ENCODE results near the gene SLC44A2.

SLC44A2 gene

GRCh38 chr19:10621966-10622365 lies 3.4 kb upstream of the SLC44A2 start:
- Histone ChIP-seq H3K27ac (ENCODE audit: low read length) (no peak overlapping the region), H2AFZ (ENCODE audit: low read depth, low read length) (no peak overlapping the region), H3K79me2 (ENCODE audit: low read length) (no peaks in the 10 kb centered on the region), H4K20me1 (ENCODE audit: insufficient read depth, low read length) (peaks cover 11% of the 10 kb centered on the region; the same call in 1 of the 2 replicates), H3K9me3 (ENCODE audit: insufficient read depth, low read length) (no peaks in the 10 kb centered on the region), H3K4me1 (ENCODE audit: low read length) (no peaks in the 10 kb centered on the region), H3K9ac (ENCODE audit: low read length) (no peak overlapping the region), H3K27me3 (ENCODE audit: low read depth, low read length) (no peaks in the 10 kb centered on the region), H3K4me3 (ENCODE audit: low read length) (no peak overlapping the region), H3K4me2 (ENCODE audit: low read length) (no peak overlapping the region), H3K36me3 (replicated peaks; ENCODE audit: low read depth, low read length) (no peaks in the 10 kb centered on the region)
- TF ChIP-seq EZH2phosphoT487 (IDR thresholded peaks at IDR 0.05; ENCODE audit: low read depth) (no peak), CTCF (IDR thresholded peaks at IDR 0.05; ENCODE audit: low read depth, low read length) (no peak)

DNA sequence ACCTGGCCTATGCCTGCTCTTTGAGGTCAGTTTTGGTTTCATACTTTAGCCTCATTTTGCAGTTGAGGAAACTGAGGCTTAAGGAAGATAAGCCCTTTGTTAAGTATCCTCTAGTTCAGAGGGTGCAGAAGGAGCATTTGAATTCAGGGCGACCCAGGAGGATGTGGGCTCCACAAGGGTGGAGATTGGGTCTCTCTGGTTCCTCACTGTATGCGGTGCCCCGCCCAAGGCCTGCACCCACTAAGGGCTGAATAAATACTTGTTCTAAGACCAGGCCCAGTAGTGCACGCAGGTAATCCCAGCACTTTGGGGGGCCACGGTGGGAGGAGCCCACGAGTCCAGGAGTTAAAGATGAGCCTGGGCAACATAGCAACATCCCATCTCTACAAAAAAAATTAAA lies 768 bp upstream of the SLC44A2 start:
- H3K4me3 ChIP-seq (ENCODE audit: low read length), result no peak overlapping the region
- no peaks in the 10 kb centered on the region for H3K4me1 ChIP-seq (ENCODE audit: low read length)
- no peaks in the 10 kb centered on the region for H3K27me3 ChIP-seq (ENCODE audit: low read depth, low read length)
- no peak overlapping the region for H3K4me2 ChIP-seq (ENCODE audit: low read length)
- no peaks in the 10 kb centered on the region for H3K79me2 ChIP-seq (ENCODE audit: low read length)
- H2AFZ ChIP-seq (ENCODE audit: low read depth, low read length), result no peak overlapping the region
- TF ChIP-seq EZH2phosphoT487 (IDR thresholded peaks at IDR 0.05; ENCODE audit: low read depth), result no peak
- no peak for TF ChIP-seq CTCF (IDR thresholded peaks at IDR 0.05; ENCODE audit: low read depth, low read length)
- no peaks in the 10 kb centered on the region for H3K9me3 ChIP-seq (ENCODE audit: insufficient read depth, low read length)
- H4K20me1 ChIP-seq (ENCODE audit: insufficient read depth, low read length), result peaks cover 11% of the 10 kb centered on the region; the same call in 1 of the 2 replicates
- H3K27ac ChIP-seq (ENCODE audit: low read length), result no peak overlapping the region
- H3K36me3 ChIP-seq (replicated peaks; ENCODE audit: low read depth, low read length), result no peaks in the 10 kb centered on the region
- H3K9ac ChIP-seq (ENCODE audit: low read length), result no peak overlapping the region

DNA sequence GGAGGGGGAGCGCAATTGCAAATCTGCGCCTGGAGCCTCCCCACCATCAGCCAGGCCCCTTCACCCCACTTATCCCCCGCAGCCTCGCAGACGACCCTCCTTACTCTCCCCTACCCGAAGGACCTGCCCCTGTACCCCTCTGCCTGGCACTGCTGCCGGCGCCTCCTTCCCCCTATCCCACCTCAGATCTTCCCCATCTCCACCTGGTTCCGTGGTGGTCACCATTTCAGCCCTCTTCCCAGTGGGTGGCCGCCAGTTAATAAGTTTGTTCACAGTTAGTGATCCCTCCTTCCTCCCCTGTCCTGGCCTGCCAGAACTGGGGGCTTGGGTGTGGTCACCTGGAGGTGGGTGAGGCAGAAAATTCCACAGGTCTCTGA lies 397 bp downstream of the SLC44A2 start:
- no peak overlapping the region for H3K4me3 ChIP-seq (ENCODE audit: low read length)
- H3K9ac ChIP-seq (ENCODE audit: low read length), result no peak overlapping the region
- H3K27ac ChIP-seq (ENCODE audit: low read length), result no peak overlapping the region
- no peaks in the 10 kb centered on the region for H3K27me3 ChIP-seq (ENCODE audit: low read depth, low read length)
- H3K4me2 ChIP-seq (ENCODE audit: low read length), result no peak overlapping the region
- no peaks in the 10 kb centered on the region for H3K79me2 ChIP-seq (ENCODE audit: low read length)
- H4K20me1 ChIP-seq (ENCODE audit: insufficient read depth, low read length), result peaks cover 11% of the 10 kb centered on the region; the same call in 1 of the 2 replicates
- H3K36me3 ChIP-seq (replicated peaks; ENCODE audit: low read depth, low read length), result no peaks in the 10 kb centered on the region
- TF ChIP-seq CTCF (IDR thresholded peaks at IDR 0.05; ENCODE audit: low read depth, low read length), result no peak
- TF ChIP-seq EZH2phosphoT487 (IDR thresholded peaks at IDR 0.05; ENCODE audit: low read depth), result no peak
- H3K9me3 ChIP-seq (ENCODE audit: insufficient read depth, low read length), result no peaks in the 10 kb centered on the region
- no peak overlapping the region for H2AFZ ChIP-seq (ENCODE audit: low read depth, low read length)
- no peaks in the 10 kb centered on the region for H3K4me1 ChIP-seq (ENCODE audit: low read length)

DNA sequence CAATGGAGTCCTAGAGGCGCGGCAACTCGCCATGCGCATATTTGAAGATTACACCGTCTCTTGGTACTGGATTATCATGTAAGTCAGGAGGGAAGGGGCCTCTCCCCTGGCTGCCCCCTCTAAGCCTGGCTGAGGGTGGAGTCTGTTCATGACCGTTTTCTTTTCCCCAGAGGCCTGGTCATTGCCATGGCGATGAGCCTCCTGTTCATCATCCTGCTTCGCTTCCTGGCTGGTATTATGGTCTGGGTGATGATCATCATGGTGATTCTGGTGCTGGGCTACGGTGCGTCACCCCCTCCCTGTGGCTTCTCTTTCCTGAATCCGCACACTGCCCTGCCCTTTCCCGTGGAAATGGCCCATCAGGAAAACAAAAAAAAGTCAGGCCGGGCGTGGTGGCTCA lies 6.5 kb downstream of the SLC44A2 start:
- H3K4me2 ChIP-seq (ENCODE audit: low read length), result no peak overlapping the region
- no peaks in the 10 kb centered on the region for H3K27me3 ChIP-seq (ENCODE audit: low read depth, low read length)
- no peak overlapping the region for H3K27ac ChIP-seq (ENCODE audit: low read length)
- peaks cover 29% of the 10 kb centered on the region for H3K36me3 ChIP-seq (replicated peaks; ENCODE audit: low read depth, low read length)
- H3K79me2 ChIP-seq (ENCODE audit: low read length), result no peaks in the 10 kb centered on the region
- H3K4me3 ChIP-seq (ENCODE audit: low read length), result no peak overlapping the region
- no peaks in the 10 kb centered on the region for H3K9me3 ChIP-seq (ENCODE audit: insufficient read depth, low read length)
- H2AFZ ChIP-seq (ENCODE audit: low read depth, low read length), result no peak overlapping the region
- H3K9ac ChIP-seq (ENCODE audit: low read length), result no peak overlapping the region
- TF ChIP-seq CTCF (IDR thresholded peaks at IDR 0.05; ENCODE audit: low read depth, low read length) (no peak), EZH2phosphoT487 (IDR thresholded peaks at IDR 0.05; ENCODE audit: low read depth) (no peak)
- H3K4me1 ChIP-seq (ENCODE audit: low read length), result peaks cover 5% of the 10 kb centered on the region
- H4K20me1 ChIP-seq (ENCODE audit: insufficient read depth, low read length), result 0 out of 2 replicates have a peak, but pooled peaks cover 2% of the 10 kb centered on the region
